Astrocyte of the spinal cord (primary cell): ENCODE measurements around the gene UBLCP1.
"Not testable (repeated sequence)": the region's sequence is repeated elsewhere in the genome, so short reads cannot be mapped to it uniquely, and the experiment has no call there.

Source experiments
- DNase-seq: peaks from one replicate; pipeline ENCODE4 v3.0.0; 2011; ENCODE audit warnings: low read depth, low spot score
- H3K4me3 ChIP-seq: 2 replicates; pipeline ENCODE4 v1.5.1; 2011; ENCODE audit warnings: low read depth, mild to moderate bottlenecking, low read length, moderate library complexity
- CTCF ChIP-seq: IDR thresholded peaks from 2 replicates; pipeline ENCODE4 v1.5.1; 2012; ENCODE audit warnings: low read depth, mild to moderate bottlenecking, low read length, inconsistent platforms
- in situ Hi-C: cut with HindIII; loops from 2 replicates; pipeline ENCODE4 v1.10.0; 2017; ENCODE audit warnings: low sequenced_read_pairs

The UBLCP1 gene

GRCh38 chr5:159262472-159262858, 625 bp upstream of the UBLCP1 start:
- in situ Hi-C loops = no loop called here
- peak overlapping the region; percentile 85 for H3K4me3 ChIP-seq
- TF ChIP-seq CTCF = no peak
- DNase-seq = no peak

- TF ChIP-seq CTCF = no peak
- DNase-seq = no peak
- peak overlapping the region; percentile 85 for H3K4me3 ChIP-seq
- in situ Hi-C loops = no loop called here
Measured at GRCh38 chr5:159263569-159263905, 447 bp downstream of the UBLCP1 start.

- H3K4me3 ChIP-seq, in situ Hi-C loops, DNase-seq: not testable (repeated sequence)
Measured at GRCh38 chr5:159266764-159267163, 3.7 kb downstream of the UBLCP1 start.

GRCh38 chr5:159269723-159270122, 6.6 kb downstream of the UBLCP1 start:
- in situ Hi-C loops = no loop called here
- no peak for DNase-seq

GRCh38 chr5:159273923-159274322, 10.8 kb downstream of the UBLCP1 start:
- no peak overlapping the region for H3K4me3 ChIP-seq
- in situ Hi-C loops = no loop called here

More at GRCh38 chr5:159269723-159270122, 6.6 kb downstream of the UBLCP1 start:
- H3K4me3 ChIP-seq = no peak overlapping the region
- TF ChIP-seq CTCF = no peak

GRCh38 chr5:159274676-159275075, 11.6 kb downstream of the UBLCP1 start:
- no peak overlapping the region for H3K4me3 ChIP-seq
- no peak for TF ChIP-seq CTCF
- DNase-seq = no peak
- in situ Hi-C loops = no loop called here

More at GRCh38 chr5:159273923-159274322, 10.8 kb downstream of the UBLCP1 start:
- DNase-seq = no peak
- TF ChIP-seq CTCF = no peak

- in situ Hi-C loops = no loop called here
- TF ChIP-seq CTCF = peak; percentile 42
- no peak overlapping the region for H3K4me3 ChIP-seq
- DNase-seq = peak; percentile 48
Measured at GRCh38 chr5:159286420-159287035, 23.4 kb downstream of the UBLCP1 start.
